HL-60 (cell line): ENCODE data around the gene DHRS3.

Source experiments
- DNase-seq, 2 experiments: peaks; one replicate each; pipeline ENCODE4 v3.0.0-alpha.2; 2010 to 2020; ENCODE audit warnings: low read depth in 1 of 2, low spot score in 1 of 2
- H3K27ac ChIP-seq: fragments of 250-450 bp; sonication (Bioruptor Pico); replicated peaks from 2 replicates; pipeline ENCODE4 v1.5.1; 2020; ENCODE audit warnings: mild to moderate bottlenecking, moderate library complexity
- H3K27me3 ChIP-seq: fragments of 250-450 bp; sonication (Bioruptor Pico); 2 replicates; pipeline ENCODE4 v1.5.1; 2021; ENCODE audit warnings: mild to moderate bottlenecking, moderate library complexity; ENCODE audit not compliant: insufficient read depth, poor library complexity, severe bottlenecking
- H3K4me3 ChIP-seq: replicated peaks from 2 replicates; pipeline ENCODE4 v1.5.1; 2011; ENCODE audit warnings: mild to moderate bottlenecking, control low read depth, low read length; ENCODE audit not compliant: insufficient read depth
- CTCF ChIP-seq: IDR thresholded peaks from one replicate; pipeline ENCODE4 v1.5.1; 2011; ENCODE audit warnings: low read length, control low read depth, inconsistent platforms; ENCODE audit not compliant: insufficient read depth
- GABPA ChIP-seq: IDR thresholded peaks from 2 replicates; pipeline ENCODE4 v1.6.1; 2012; ENCODE audit warnings: low read depth
- POLR2AphosphoS5 ChIP-seq: IDR thresholded peaks from 2 replicates; pipeline ENCODE4 v1.6.1; 2012; ENCODE audit warnings: low read depth
- REST ChIP-seq: IDR thresholded peaks from 2 replicates; pipeline ENCODE4 v1.6.1; 2012; ENCODE audit warnings: low read depth; ENCODE audit not compliant: insufficient replicate concordance
- SPI1 ChIP-seq: IDR thresholded peaks from 2 replicates; pipeline ENCODE4 v1.6.1; 2012; ENCODE audit warnings: low read depth, mild to moderate bottlenecking, borderline replicate concordance

Gene DHRS3

GRCh38 chr1:12542616-12543592 lies 75.1 kb downstream of the DHRS3 start:
- no peak for DNase-seq
- H3K4me3 ChIP-seq, result no peak overlapping the region
- no peak overlapping the region for H3K27ac ChIP-seq
- TF ChIP-seq POLR2AphosphoS5 (no peak), SPI1 (no peak), GABPA (no peak), CTCF (no peak), REST (no peak)
- H3K27me3 ChIP-seq, result no peaks in the 10 kb centered on the region

- Histone ChIP-seq H3K27me3 (no peaks in the 10 kb centered on the region), H3K4me3 (no peak overlapping the region), H3K27ac (no peak overlapping the region)
- DNase-seq, result no peak
- no peak for TF ChIP-seq POLR2AphosphoS5
- TF ChIP-seq CTCF, result no peak
- TF ChIP-seq SPI1, result no peak
- no peak for TF ChIP-seq GABPA
- no peak for TF ChIP-seq REST
Measured at GRCh38 chr1:12542138-12542465, 75.9 kb downstream of the DHRS3 start.

- Histone ChIP-seq H3K27ac (no peak overlapping the region), H3K27me3 (no peaks in the 10 kb centered on the region), H3K4me3 (no peak overlapping the region)
- DNase-seq, result no peak
- no peak for TF ChIP-seq POLR2AphosphoS5
- no peak for TF ChIP-seq SPI1
- no peak for TF ChIP-seq GABPA
- no peak for TF ChIP-seq CTCF
- TF ChIP-seq REST, result no peak
Measured at GRCh38 chr1:12541274-12542137, 76.5 kb downstream of the DHRS3 start.
